HepG2 (cell line): ENCODE data around the gene SLITRK2. TPM values are rescaled to one million over a fixed set of nuclear protein-coding genes. Genes with fewer than 3 reads are reported as not detected.

Experiments
- ATAC-seq: fragments of 200-7000 bp; cut with Tn5 transposase; 3 replicates; pipeline ENCODE4 v1.9.1; 2020; ENCODE audit warnings: mild to moderate bottlenecking, moderate library complexity
- BruUV-seq: library from RNA; stranded (reverse); fragments of 400-500 nt; replicated peaks from 2 replicates; lab custom pipeline; 2021; lab: Mats Ljungman, UMichigan
- CTCF ChIA-PET: fragments of 300-600 bp; formaldehyde crosslinking; extraction: SDS; loops from one replicate; lab custom pipeline; 2021; ENCODE audit warnings: low total read pairs, inconsistent platforms, low intra/inter-chr PET ratio; lab: Yijun Ruan, JAX
- POLR2A ChIA-PET: fragments of 350-600 bp; sonication (Branson Sonifier 250); formaldehyde crosslinking; loops from one replicate; lab custom pipeline; 2020; ENCODE audit warnings: antibody characterized with exemption, inconsistent platforms; lab: Yijun Ruan, JAX
- DNase-seq: peaks from one replicate; pipeline ENCODE4 v3.0.0-alpha.2; 2015; ENCODE audit warnings: low spot score
- FAIRE-seq: peaks from 3 replicates; lab custom pipeline; 2011; peaks lifted over from hg19 to GRCh38; lab: Jason Lieb, UNC
- H2AFZ ChIP-seq: one replicate; pipeline ENCODE4 v1.6.1; 2011; ENCODE audit warnings: low read length, inconsistent platforms
- H3K27ac ChIP-seq: fragments of 300-600 bp; 3 replicates; pipeline ENCODE4 v1.8.0; 2011; ENCODE audit warnings: mixed run types, mild to moderate bottlenecking, mixed read lengths, low read length, inconsistent platforms; ENCODE audit not compliant: insufficient read depth; ENCODE audit errors: extremely low read length
- H3K27me3 ChIP-seq, 2 experiments: fragments of 200-600 bp in 1 of 2; 2 replicates in 1 of 2; 3 replicates in 1 of 2; pipeline versions ENCODE4 v1.6.0 to v1.8.0; 2011; ENCODE audit warnings: low read length in 2 of 2, mild to moderate bottlenecking in 2 of 2, moderate library complexity in 2 of 2, inconsistent platforms in 1 of 2; ENCODE audit not compliant: insufficient read depth in 2 of 2, control insufficient read depth in 1 of 2
- H3K36me3 ChIP-seq, 2 experiments: fragments of 200-600 bp in 1 of 2; replicated peaks in 1 of 2; 2 replicates in 1 of 2; 3 replicates in 1 of 2; pipeline versions ENCODE4 v1.5.1 to v1.8.0; 2011; ENCODE audit warnings: low read length in 2 of 2, inconsistent platforms in 1 of 2; ENCODE audit not compliant: insufficient read depth in 2 of 2, control insufficient read depth in 1 of 2
- H3K4me1 ChIP-seq: 2 replicates; pipeline ENCODE4 v1.5.1; 2012; ENCODE audit warnings: low read length, inconsistent platforms; ENCODE audit not compliant: insufficient read depth
- H3K4me2 ChIP-seq: 2 replicates; pipeline ENCODE4 v1.6.0; 2011; ENCODE audit warnings: low read depth, low read length, inconsistent platforms
- H3K4me3 ChIP-seq, 3 experiments: fragments of 200-600 bp in 1 of 3; sonication (generic), shearing (Covaris generic) in 1 of 3; replicated peaks in 1 of 3; 2 replicates each; pipeline ENCODE4 v1.5.1; 2011 to 2016; ENCODE audit warnings: low read length in 3 of 3, inconsistent platforms in 2 of 3, low read depth in 2 of 3, mild to moderate bottlenecking in 2 of 3, control low read depth in 1 of 3, mixed read lengths in 1 of 3; ENCODE audit not compliant: insufficient read depth in 1 of 3
- H3K79me2 ChIP-seq: one replicate; pipeline ENCODE4 v1.6.1; 2011; ENCODE audit warnings: low read length, inconsistent platforms; ENCODE audit not compliant: insufficient read depth
- H3K9ac ChIP-seq: 2 replicates; pipeline ENCODE4 v1.6.0; 2011; ENCODE audit warnings: mild to moderate bottlenecking, low read depth, low read length, inconsistent platforms; ENCODE audit not compliant: insufficient read depth
- H3K9me3 ChIP-seq: 2 replicates; pipeline ENCODE4 v1.5.1; 2012; ENCODE audit warnings: mild to moderate bottlenecking, low read length
- H4K20me1 ChIP-seq: 2 replicates; pipeline ENCODE4 v1.6.0; 2011; ENCODE audit warnings: inconsistent platforms, mild to moderate bottlenecking, low read length, moderate library complexity; ENCODE audit not compliant: insufficient read depth
- AHR ChIP-seq: IDR thresholded peaks from 2 replicates; pipeline ENCODE4 v1.6.1; 2018; ENCODE audit warnings: missing genetic modification reagents, missing compliant biosample characterization
- AKAP8 ChIP-seq: sonication (generic); formaldehyde crosslinking; IDR thresholded peaks from 2 replicates; pipeline ENCODE4 v1.5.1; 2020; ENCODE audit warnings: mild to moderate bottlenecking, missing genetic modification reagents
- CEBPZ ChIP-seq: IDR thresholded peaks from 2 replicates; pipeline ENCODE4 v1.6.1; 2012; ENCODE audit warnings: low read length, improper control_type of control experiment
- DRAP1 ChIP-seq: IDR thresholded peaks from 2 replicates; pipeline ENCODE4 v1.6.1; 2016; ENCODE audit warnings: missing genetic modification reagents, missing compliant biosample characterization
- KLF15 ChIP-seq: sonication (generic); formaldehyde crosslinking; IDR thresholded peaks from 2 replicates; pipeline ENCODE4 v1.8.1; 2023; ENCODE audit warnings: borderline replicate concordance, mild to moderate bottlenecking, inconsistent platforms, missing genetic modification reagents, mixed read lengths
- NFE2 ChIP-seq: sonication (generic); formaldehyde crosslinking; IDR thresholded peaks from 2 replicates; pipeline ENCODE4 v1.4.0; 2020; ENCODE audit warnings: missing genetic modification reagents
- SCMH1 ChIP-seq: sonication (generic); formaldehyde crosslinking; IDR thresholded peaks from 2 replicates; pipeline ENCODE4 v1.9.0; 2021; ENCODE audit warnings: missing genetic modification reagents, mild to moderate bottlenecking, borderline replicate concordance
- SIN3A ChIP-seq: IDR thresholded peaks from 2 replicates; pipeline ENCODE4 v1.6.1; 2011; ENCODE audit warnings: low read depth, mild to moderate bottlenecking, control low read depth, low read length, borderline replicate concordance
- SMAD3 ChIP-seq: sonication (generic); formaldehyde crosslinking; IDR thresholded peaks from 2 replicates; pipeline ENCODE4 v1.4.0; 2020; ENCODE audit warnings: missing genetic modification reagents
- TCF7 ChIP-seq: sonication (generic); IDR thresholded peaks from 2 replicates; pipeline ENCODE4 v1.6.1; 2016; ENCODE audit warnings: antibody characterized with exemption, low read depth
- ZBTB20 ChIP-seq: sonication (generic); formaldehyde crosslinking; IDR thresholded peaks from 2 replicates; pipeline ENCODE4 v1.8.1; 2023; ENCODE audit warnings: missing genetic modification reagents, low read depth, mild to moderate bottlenecking, borderline replicate concordance
- ZBTB37 ChIP-seq: sonication (generic); formaldehyde crosslinking; IDR thresholded peaks from 2 replicates; pipeline ENCODE4 v1.4.0; 2020; ENCODE audit warnings: mild to moderate bottlenecking, missing genetic modification reagents
- ZNF121 ChIP-seq: sonication (generic); formaldehyde crosslinking; IDR thresholded peaks from 2 replicates; pipeline ENCODE4 v1.5.0; 2020; ENCODE audit warnings: mild to moderate bottlenecking, missing genetic modification reagents
- ZNF253 ChIP-seq: sonication (generic); formaldehyde crosslinking; IDR thresholded peaks from 2 replicates; pipeline ENCODE4 v1.8.0; 2022; ENCODE audit warnings: mild to moderate bottlenecking, missing genetic modification reagents, borderline replicate concordance
- ZNF335 ChIP-seq: sonication (generic); formaldehyde crosslinking; IDR thresholded peaks from 2 replicates; pipeline ENCODE4 v1.4.0; 2020; ENCODE audit warnings: missing genetic modification reagents
- ZNF451 ChIP-seq: sonication (generic); formaldehyde crosslinking; IDR thresholded peaks from 2 replicates; pipeline ENCODE4 v1.5.0; 2020; ENCODE audit warnings: mild to moderate bottlenecking, missing genetic modification reagents
- ZNF652 ChIP-seq: IDR thresholded peaks from 2 replicates; pipeline ENCODE4 v1.6.1; 2016; ENCODE audit warnings: low read depth, borderline replicate concordance
- WGBS: methylation state at CpG from one replicate; pipeline ENCODE4 v1.1.6; 2017; ENCODE audit warnings: low lambda C conversion rate; 5-methylcytosine and 5-hydroxymethylcytosine counted together
- in situ Hi-C: cut with HindIII; loops from 2 replicates; pipeline ENCODE4 v1.10.0; 2017; ENCODE audit warnings: low pct_unique_long_range_greater_than_20kb; ENCODE audit not compliant: extremely low pct_ligation_motif_present
- intact Hi-C: fragments of 100-400 bp; cut with micrococcal nuclease; formaldehyde crosslinking; loops from one replicate; pipeline ENCODE4 v1.10.0; 2022; ENCODE audit not compliant: unreplicated experiment
- polyA plus RNA-seq, 8 experiments: library from polyadenylated mRNA; depleted of rRNA in 3 of 8; stranded (reverse) in 7 of 8; unstranded in 1 of 8; fragments of >200 nt; fragmentation: Illumina TruSeq in 4 of 8; extraction: Trizol in 4 of 8; gene quantifications; 2 replicates each; pipeline versions ENCODE4 v1.2.1 to v1.2.3, GENCODE V29; 2011 to 2016; ENCODE audit warnings: low read depth in 4 of 8, missing spikeins in 1 of 8, mixed read lengths in 1 of 8; ENCODE audit not compliant: insufficient read depth in 1 of 8
- total RNA-seq, 5 experiments: library from RNA; depleted of rRNA; stranded (reverse); fragments of >200 nt; fragmentation: Illumina TruSeq; extraction: Trizol; gene quantifications; 2 replicates each; pipeline ENCODE4 v1.2.3, GENCODE V29; 2016; ENCODE audit warnings: low read depth in 1 of 5

Gene SLITRK2
- total and polyA plus RNA-seq, 2 of the 13 experiments (the other 11 are each of a cell fraction or from before 2014, with no cell fraction given): not detected

GRCh38 chrX:145823132-145823531 lies 5.5 kb downstream of the SLITRK2 start (continued):
- no peak for TF ChIP-seq CEBPZ
- TF ChIP-seq KLF15 (CRISPR knock-in tag): no peak
- TF ChIP-seq SCMH1: no peak
- no peak for TF ChIP-seq TCF7

GRCh38 chrX:145825896-145826295 lies 8.3 kb downstream of the SLITRK2 start:
- CTCF ChIA-PET: no interaction called here
- Histone ChIP-seq H3K36me3 (no peaks in the 10 kb centered on the region), H3K79me2 (no peaks in the 10 kb centered on the region), H3K27me3 (no peaks in the 10 kb centered on the region), H3K9ac (no peak overlapping the region), H3K4me3 (no peak overlapping the region), H3K4me2 (no peak overlapping the region), H4K20me1 (no peaks in the 10 kb centered on the region), H2AFZ (no peak overlapping the region), H3K4me1 (no peaks in the 10 kb centered on the region), H3K9me3 (no peaks in the 10 kb centered on the region), H3K27ac (no peak overlapping the region)
- ATAC-seq (no peak), DNase-seq (no peak), FAIRE-seq (no peak)
- in situ Hi-C loops: no loop called here
- no TSS peak for BruUV-seq
- intact Hi-C loops: loop anchor here (5.0 kb wide), 1 partner anchor 1976 kb away; no protein-coding TSS in a partner anchor
- POLR2A ChIA-PET: no interaction called here
- TF ChIP-seq AHR (CRISPR knock-in tag) (no peak), SMAD3 (CRISPR knock-in tag) (no peak), DRAP1 (CRISPR knock-in tag) (no peak), NFE2 (CRISPR knock-in tag) (no peak), ZBTB20 (CRISPR knock-in tag) (no peak), AKAP8 (CRISPR knock-in tag) (no peak), ZBTB37 (CRISPR knock-in tag) (no peak), SIN3A (no peak), ZNF121 (CRISPR knock-in tag) (no peak), ZNF335 (no peak), ZNF451 (CRISPR knock-in tag) (no peak), ZNF652 (no peak), ZNF253 (no peak)
- WGBS: 1% methylated on average over 4 of the region's 4 CpGs
